SK-N-SH treated with all-trans-retinoic acid at 6 μM for 48 hours (cell line): ENCODE measurements around the gene GMNN.
A peak's percentile ranks its signal among the peaks of the same experiment; 100 is the strongest.
"Not testable (repeated sequence)": the region's sequence is repeated elsewhere in the genome, so short reads cannot be mapped to it uniquely, and the experiment has no call there.

Source experiments
- ATAC-seq: fragments of 200-7000 bp; cut with Tn5 transposase; 3 replicates; pipeline ENCODE4 v1.9.1; 2020; ENCODE audit warnings: mild to moderate bottlenecking, moderate library complexity
- ARNTL ChIP-seq: fragments of 450-650 bp; formaldehyde crosslinking; IDR thresholded peaks from 2 replicates; pipeline ENCODE4 v1.5.0; 2020; ENCODE audit warnings: low read depth, mild to moderate bottlenecking, moderate library complexity, borderline replicate concordance
- BACH2 ChIP-seq: fragments of 250-450 bp; sonication (Bioruptor Pico); IDR thresholded peaks from 2 replicates; pipeline ENCODE4 v1.9.0; 2021; ENCODE audit warnings: mild to moderate bottlenecking, borderline replicate concordance
- ESRRG ChIP-seq: fragments of 250-450 bp; sonication (Bioruptor Pico); IDR thresholded peaks from 2 replicates; pipeline ENCODE4 v1.6.1; 2021; ENCODE audit warnings: mild to moderate bottlenecking
- GLIS3 ChIP-seq: fragments of 250-450 bp; sonication (Bioruptor Pico); IDR thresholded peaks from 2 replicates; pipeline ENCODE4 v1.5.0; 2020; ENCODE audit warnings: mild to moderate bottlenecking, moderate library complexity
- ISL1 ChIP-seq: fragments of 250-450 bp; sonication (Bioruptor Pico); IDR thresholded peaks from 2 replicates; pipeline ENCODE4 v2.1.2; 2022; ENCODE audit warnings: mild to moderate bottlenecking, moderate library complexity
- OSR1 ChIP-seq: fragments of 250-450 bp; sonication (Bioruptor Pico); IDR thresholded peaks from 2 replicates; pipeline ENCODE4 v1.8.0; 2022; ENCODE audit warnings: moderate library complexity, mild to moderate bottlenecking, inconsistent platforms
- PATZ1 ChIP-seq: fragments of 250-450 bp; sonication (Bioruptor Pico); IDR thresholded peaks from 2 replicates; pipeline ENCODE4 v1.8.0; 2020; ENCODE audit warnings: mild to moderate bottlenecking, moderate library complexity, borderline replicate concordance
- POU6F1 ChIP-seq: fragments of 250-450 bp; sonication (Bioruptor Pico); IDR thresholded peaks from 2 replicates; pipeline ENCODE4 v1.8.0; 2021; ENCODE audit warnings: low read depth, mild to moderate bottlenecking, moderate library complexity, borderline replicate concordance
- PPARA ChIP-seq: fragments of 250-450 bp; sonication (Bioruptor Pico); IDR thresholded peaks from 2 replicates; pipeline ENCODE4 v1.5.0; 2020; ENCODE audit warnings: mild to moderate bottlenecking, borderline replicate concordance
- SNAI2 ChIP-seq: fragments of 250-450 bp; sonication (Bioruptor Pico); IDR thresholded peaks from 2 replicates; pipeline ENCODE4 v1.5.0; 2020; ENCODE audit warnings: mild to moderate bottlenecking, moderate library complexity
- TCF4 ChIP-seq: fragments of 250-450 bp; sonication (Bioruptor Pico); IDR thresholded peaks from 2 replicates; pipeline ENCODE4 v1.8.0; 2021; ENCODE audit warnings: mild to moderate bottlenecking, moderate library complexity, borderline replicate concordance
- TOX ChIP-seq: fragments of 250-450 bp; sonication (Bioruptor Pico); IDR thresholded peaks from 2 replicates; pipeline ENCODE4 v1.8.0; 2021; ENCODE audit warnings: mild to moderate bottlenecking, moderate library complexity, borderline replicate concordance
- TSHZ2 ChIP-seq: fragments of 250-450 bp; sonication (Bioruptor Pico); IDR thresholded peaks from 2 replicates; pipeline ENCODE4 v1.5.0; 2020; ENCODE audit warnings: mild to moderate bottlenecking, moderate library complexity
- ZC3H10 ChIP-seq: fragments of 250-450 bp; sonication (Bioruptor Pico); IDR thresholded peaks from 2 replicates; pipeline ENCODE4 v1.5.1; 2021; ENCODE audit warnings: mild to moderate bottlenecking, moderate library complexity
- ZFP3 ChIP-seq: fragments of 250-450 bp; sonication (Bioruptor Pico); IDR thresholded peaks from 2 replicates; pipeline ENCODE4 v1.5.0; 2020; ENCODE audit warnings: mild to moderate bottlenecking, moderate library complexity
- ZFP30 ChIP-seq: fragments of 450-650 bp; formaldehyde crosslinking; IDR thresholded peaks from 2 replicates; pipeline ENCODE4 v1.5.0; 2022; ENCODE audit warnings: mild to moderate bottlenecking, moderate library complexity
- ZNF565 ChIP-seq: fragments of 450-650 bp; formaldehyde crosslinking; conservative IDR thresholded peaks from 2 replicates; pipeline ENCODE4 v1.5.0; 2020; ENCODE audit warnings: low read depth, mild to moderate bottlenecking, moderate library complexity
- ZNF70 ChIP-seq: fragments of 450-650 bp; formaldehyde crosslinking; IDR thresholded peaks from 2 replicates; pipeline ENCODE4 v1.5.0; 2020; ENCODE audit warnings: mild to moderate bottlenecking, moderate library complexity
- ZNF8 ChIP-seq: fragments of 450-650 bp; formaldehyde crosslinking; IDR thresholded peaks from 2 replicates; pipeline ENCODE4 v1.5.0; 2020; ENCODE audit warnings: mild to moderate bottlenecking, moderate library complexity
- TF ChIP-seq, protein P1 (sequence below): fragments of 250-450 bp; sonication (Bioruptor Pico); IDR thresholded peaks from 2 replicates; pipeline ENCODE4 v1.5.1; 2021; ENCODE audit warnings: mild to moderate bottlenecking, moderate library complexity
- TF ChIP-seq, protein P2 (sequence below): fragments of 250-450 bp; sonication (Bioruptor Pico); IDR thresholded peaks from 2 replicates; pipeline ENCODE4 v1.5.1; 2020; ENCODE audit warnings: low read depth, mild to moderate bottlenecking, moderate library complexity

The GMNN gene

DNA sequence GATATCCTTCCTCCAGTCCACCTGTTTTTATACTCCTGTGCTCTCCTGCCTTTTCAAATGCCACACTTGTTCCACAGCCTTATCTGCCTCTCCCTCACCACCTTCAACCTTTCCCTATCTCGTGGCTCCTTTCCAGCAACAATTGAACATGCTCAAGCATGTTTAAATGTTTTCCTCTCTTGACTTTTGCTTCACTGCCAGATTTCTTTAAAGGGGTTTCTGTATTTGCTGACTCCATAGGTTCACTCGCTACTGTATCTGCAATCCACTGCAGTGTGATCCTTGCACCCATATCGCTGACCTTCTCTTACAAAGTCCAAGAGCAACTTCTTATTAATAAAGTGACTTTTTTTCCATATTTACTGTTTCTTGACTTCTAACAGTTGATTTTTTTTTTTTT lies 11.2 kb upstream of the GMNN start (continued):
- TF ChIP-seq, protein P1, sequence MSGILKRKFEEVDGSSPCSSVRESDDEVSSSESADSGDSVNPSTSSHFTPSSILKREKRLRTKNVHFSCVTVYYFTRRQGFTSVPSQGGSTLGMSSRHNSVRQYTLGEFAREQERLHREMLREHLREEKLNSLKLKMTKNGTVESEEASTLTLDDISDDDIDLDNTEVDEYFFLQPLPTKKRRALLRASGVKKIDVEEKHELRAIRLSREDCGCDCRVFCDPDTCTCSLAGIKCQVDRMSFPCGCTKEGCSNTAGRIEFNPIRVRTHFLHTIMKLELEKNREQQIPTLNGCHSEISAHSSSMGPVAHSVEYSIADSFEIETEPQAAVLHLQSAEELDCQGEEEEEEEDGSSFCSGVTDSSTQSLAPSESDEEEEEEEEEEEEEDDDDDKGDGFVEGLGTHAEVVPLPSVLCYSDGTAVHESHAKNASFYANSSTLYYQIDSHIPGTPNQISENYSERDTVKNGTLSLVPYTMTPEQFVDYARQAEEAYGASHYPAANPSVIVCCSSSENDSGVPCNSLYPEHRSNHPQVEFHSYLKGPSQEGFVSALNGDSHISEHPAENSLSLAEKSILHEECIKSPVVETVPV (CRISPR knock-in tag): no peak
- TF ChIP-seq OSR1 (CRISPR knock-in tag) (no peak), ZC3H10 (CRISPR knock-in tag) (no peak), PATZ1 (no peak)

- ATAC-seq: not testable (repeated sequence)
Measured at GRCh38 chr6:24764833-24765828, 9.6 kb upstream of the GMNN start.

DNA sequence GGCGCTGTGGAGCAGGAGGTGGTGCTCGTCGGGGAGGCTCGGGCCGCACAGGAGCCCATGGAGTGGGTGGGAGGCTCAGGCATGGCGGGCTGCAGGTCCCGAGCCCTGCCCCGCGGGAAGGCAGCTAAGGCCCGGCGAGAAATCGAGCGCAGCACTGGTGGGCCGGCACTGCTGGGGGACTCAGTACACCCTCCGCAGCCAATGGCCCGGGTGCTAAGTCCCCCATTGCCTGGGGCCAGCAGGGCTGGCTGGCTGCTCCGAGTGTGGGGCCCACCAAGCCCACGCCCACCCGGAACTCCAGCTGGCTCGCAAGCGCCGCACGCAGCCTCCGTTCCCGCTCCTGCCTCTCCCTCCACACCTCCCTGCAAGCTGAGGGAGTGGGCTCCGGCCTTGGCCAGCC lies 8.8 kb upstream of the GMNN start:
- not testable (repeated sequence) for ATAC-seq

- ATAC-seq: peak; percentile 76
- TF ChIP-seq ISL1 (CRISPR knock-in tag) (no peak), ZNF565 (CRISPR knock-in tag) (no peak), ZNF70 (no peak), TSHZ2 (CRISPR knock-in tag) (no peak), GLIS3 (no peak)
Measured at GRCh38 chr6:24766680-24767462, 7.9 kb upstream of the GMNN start.

DNA sequence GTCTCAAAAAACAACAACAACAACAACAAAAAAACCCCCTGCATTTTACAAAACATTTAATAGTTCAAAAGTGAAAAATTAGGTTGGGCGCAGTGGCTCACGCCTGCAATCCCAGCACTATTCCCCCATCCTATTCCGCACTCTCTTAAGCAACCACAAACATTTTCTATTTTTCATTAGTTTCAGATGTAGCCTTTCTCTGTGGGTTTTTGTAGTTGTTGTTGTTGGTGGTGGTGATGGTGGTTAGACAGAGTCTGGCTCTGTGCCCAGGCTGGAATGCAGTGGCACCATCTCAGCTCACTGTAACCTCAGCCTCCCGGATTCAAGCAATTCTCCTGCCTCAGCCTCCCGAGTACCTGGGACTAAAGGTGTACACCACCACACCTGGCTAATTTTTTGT lies 6.4 kb upstream of the GMNN start:
- ATAC-seq: peak; percentile 33; the same call in 1 of the 3 replicates
- TF ChIP-seq ZNF70 (no peak), ZFP3 (CRISPR knock-in tag) (no peak), PPARA (CRISPR knock-in tag) (no peak), ZC3H10 (CRISPR knock-in tag) (no peak), BACH2 (CRISPR knock-in tag) (no peak), OSR1 (CRISPR knock-in tag) (no peak), ZFP30 (CRISPR knock-in tag) (no peak), SNAI2 (CRISPR knock-in tag) (no peak), POU6F1 (no peak), TCF4 (CRISPR knock-in tag) (no peak), ZNF8 (no peak), GLIS3 (no peak), ESRRG (CRISPR knock-in tag) (no peak), TOX (CRISPR knock-in tag) (no peak), ARNTL (CRISPR knock-in tag) (no peak)
- TF ChIP-seq, protein P2, sequence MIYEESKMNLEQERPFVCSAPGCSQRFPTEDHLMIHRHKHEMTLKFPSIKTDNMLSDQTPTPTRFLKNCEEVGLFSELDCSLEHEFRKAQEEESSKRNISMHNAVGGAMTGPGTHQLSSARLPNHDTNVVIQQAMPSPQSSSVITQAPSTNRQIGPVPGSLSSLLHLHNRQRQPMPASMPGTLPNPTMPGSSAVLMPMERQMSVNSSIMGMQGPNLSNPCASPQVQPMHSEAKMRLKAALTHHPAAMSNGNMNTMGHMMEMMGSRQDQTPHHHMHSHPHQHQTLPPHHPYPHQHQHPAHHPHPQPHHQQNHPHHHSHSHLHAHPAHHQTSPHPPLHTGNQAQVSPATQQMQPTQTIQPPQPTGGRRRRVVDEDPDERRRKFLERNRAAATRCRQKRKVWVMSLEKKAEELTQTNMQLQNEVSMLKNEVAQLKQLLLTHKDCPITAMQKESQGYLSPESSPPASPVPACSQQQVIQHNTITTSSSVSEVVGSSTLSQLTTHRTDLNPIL (CRISPR knock-in tag): no peak
- TF ChIP-seq, protein P1 (CRISPR knock-in tag): no peak
- TF ChIP-seq, all 23 proteins: peak for 0
